HEK293T (cell line): Measurements from ENCODE around the gene DLG2.

Source experiments
- ARNT ChIP-seq: fragments of 450-650 bp; IDR thresholded peaks from 2 replicates; pipeline ENCODE4 v1.6.1; 2017; ENCODE audit warnings: mild to moderate bottlenecking
- BHLHE40 ChIP-seq: fragments of 450-650 bp; IDR thresholded peaks from 2 replicates; pipeline ENCODE4 v1.6.1; 2016; ENCODE audit warnings: mild to moderate bottlenecking, moderate library complexity, borderline replicate concordance
- CTBP1 ChIP-seq: fragments of 450-650 bp; IDR thresholded peaks from 2 replicates; pipeline ENCODE4 v1.6.1; 2016; ENCODE audit warnings: borderline replicate concordance
- ELF4 ChIP-seq: fragments of 450-650 bp; IDR thresholded peaks from 2 replicates; pipeline ENCODE4 v1.6.1; 2017; ENCODE audit warnings: antibody characterized with exemption
- FOXA1 ChIP-seq: fragments of 450-650 bp; IDR thresholded peaks from 2 replicates; pipeline ENCODE4 v1.6.1; 2016; ENCODE audit warnings: mild to moderate bottlenecking
- FOXK2 ChIP-seq: fragments of 450-650 bp; IDR thresholded peaks from 2 replicates; pipeline ENCODE4 v1.6.1; 2016; ENCODE audit warnings: mild to moderate bottlenecking
- FOXM1 ChIP-seq: fragments of 450-650 bp; IDR thresholded peaks from 2 replicates; pipeline ENCODE4 v1.6.1; 2017; ENCODE audit warnings: mild to moderate bottlenecking, borderline replicate concordance
- NFRKB ChIP-seq: fragments of 450-650 bp; IDR thresholded peaks from 2 replicates; pipeline ENCODE4 v1.6.1; 2016; ENCODE audit warnings: mild to moderate bottlenecking, moderate library complexity
- PKNOX1 ChIP-seq: fragments of 450-650 bp; IDR thresholded peaks from 2 replicates; pipeline ENCODE4 v1.6.1; 2016
- SP1 ChIP-seq: fragments of 450-650 bp; IDR thresholded peaks from 2 replicates; pipeline ENCODE4 v1.6.1; 2017
- SUZ12 ChIP-seq: fragments of 450-650 bp; IDR thresholded peaks from 2 replicates; pipeline ENCODE4 v1.6.1; 2016; ENCODE audit warnings: mild to moderate bottlenecking
- TARDBP ChIP-seq: fragments of 450-650 bp; IDR thresholded peaks from 2 replicates; pipeline ENCODE4 v1.6.1; 2016

DNA sequence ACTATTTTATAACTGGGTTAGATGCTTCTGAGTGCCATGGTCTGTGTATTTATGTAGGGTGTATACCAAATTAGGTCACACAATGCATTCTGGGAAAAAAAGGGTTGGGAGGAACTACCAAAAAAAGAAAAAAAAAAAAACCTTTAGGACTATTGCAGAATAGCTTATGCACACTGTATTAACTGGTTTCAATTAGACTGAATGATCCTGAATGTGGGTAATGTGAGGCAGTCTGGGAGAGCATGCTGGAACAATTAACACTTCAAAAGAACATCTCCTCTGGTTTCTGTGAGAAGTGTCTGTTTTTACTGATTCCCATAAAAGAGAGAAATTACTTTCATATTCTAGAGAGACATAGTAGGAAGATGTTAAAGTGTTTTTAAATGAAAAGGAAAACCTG is 521.3 kb downstream of the DLG2 start:
- no peak for TF ChIP-seq FOXA1
- no peak for TF ChIP-seq BHLHE40
- no peak for TF ChIP-seq PKNOX1
- TF ChIP-seq SP1 = no peak
- TF ChIP-seq ELF4 = no peak
- no peak for TF ChIP-seq FOXM1
- no peak for TF ChIP-seq ARNT
- no peak for TF ChIP-seq FOXK2
- TF ChIP-seq SUZ12 = no peak
- TF ChIP-seq NFRKB = no peak
- no peak for TF ChIP-seq TARDBP
- TF ChIP-seq CTBP1 = no peak
